Measurements from ENCODE around the gene MMP17. TPM values are rescaled to one million over a fixed set of nuclear protein-coding genes. Genes with fewer than 3 reads are reported as not detected.

The MMP17 gene
- total and polyA plus RNA-seq, 9 donors = 0.78 to 15.6 (median 13.3) TPM

- H3K4me3 ChIP-seq = no peak overlapping the region
- WGBS, 3 donors = 65 to 79% (median 71%) methylated on average over 20 of the region's 20 CpGs
- intact Hi-C loops (cut with DNase I) = loop anchor here in 3 of 4 donors (5.0 to 10.0 kb wide), 5 partner anchors 62 to 920 kb away; no protein-coding TSS in a partner anchor
- no peaks in the 10 kb centered on the region for H3K27me3 ChIP-seq
- no peaks in the 10 kb centered on the region for H3K9me3 ChIP-seq
- no peak for TF ChIP-seq EP300 (IDR thresholded peaks at IDR 0.05)
- H3K36me3 ChIP-seq = no peaks in the 10 kb centered on the region
- H3K4me1 ChIP-seq (ENCODE audit: insufficient read depth) = peaks cover 5% of the 10 kb centered on the region
- peak in 1 of 5 donors; percentile 31 for DNase-seq
- no peak overlapping the region for H3K27ac ChIP-seq
These were observed 6.8 kb downstream of the MMP17 start for GRCh38 chr12:131834798-131835615.

GRCh38 chr12:131835616-131836171 lies 7.5 kb downstream of the MMP17 start:
- Histone ChIP-seq H3K27me3 (no peaks in the 10 kb centered on the region), H3K4me1 (ENCODE audit: insufficient read depth) (peaks cover 5% of the 10 kb centered on the region), H3K36me3 (no peaks in the 10 kb centered on the region), H3K9me3 (no peaks in the 10 kb centered on the region), H3K27ac (no peak overlapping the region), H3K4me3 (no peak overlapping the region)
- TF ChIP-seq EP300 (IDR thresholded peaks at IDR 0.05) (no peak), CTCF (IDR thresholded peaks at IDR 0.05) (no peak), POLR2A (IDR thresholded peaks at IDR 0.05) (no peak)
- 60 to 71% (median 63%) methylated on average over 4 to 7 of the region's 7 CpGs for WGBS, 3 donors
- DNase-seq = peak in 1 of 5 donors; percentile 22
- intact Hi-C loops (cut with DNase I) = loop anchor here in 3 of 4 donors (5.0 to 10.0 kb wide), 4 partner anchors 117 to 921 kb away; no protein-coding TSS in a partner anchor

GRCh38 chr12:131836193-131836592 lies 8.0 kb downstream of the MMP17 start:
- no peaks in the 10 kb centered on the region for H3K9me3 ChIP-seq
- TF ChIP-seq EP300 (IDR thresholded peaks at IDR 0.05) = no peak
- no peak for TF ChIP-seq POLR2A (IDR thresholded peaks at IDR 0.05)
- TF ChIP-seq CTCF (IDR thresholded peaks at IDR 0.05) = no peak
- intact Hi-C loops (cut with DNase I) = loop anchor here in 3 of 4 donors (5.0 to 10.0 kb wide), 4 partner anchors 116 to 921 kb away; no protein-coding TSS in a partner anchor
- H3K27ac ChIP-seq = no peak overlapping the region
- no peaks in the 10 kb centered on the region for H3K36me3 ChIP-seq
- H3K27me3 ChIP-seq = no peaks in the 10 kb centered on the region
- peaks cover 5% of the 10 kb centered on the region for H3K4me1 ChIP-seq (ENCODE audit: insufficient read depth)
- no peak overlapping the region for H3K4me3 ChIP-seq
- no peak for DNase-seq
- 41 to 57% (median 54%) methylated on average over 3 of the region's 3 CpGs for WGBS, 3 donors

- intact Hi-C loops (cut with DNase I) = loop anchor here in 3 of 4 donors (5.0 to 10.0 kb wide), 4 partner anchors 115 to 922 kb away; no protein-coding TSS in a partner anchor
- Histone ChIP-seq H3K9me3 (no peaks in the 10 kb centered on the region), H3K4me1 (ENCODE audit: insufficient read depth) (peaks cover 5% of the 10 kb centered on the region), H3K27ac (no peak overlapping the region), H3K27me3 (no peaks in the 10 kb centered on the region), H3K36me3 (no peaks in the 10 kb centered on the region), H3K4me3 (no peak overlapping the region)
- WGBS, 3 donors = 75 to 85% (median 83%) methylated on average over 13 of the region's 13 CpGs
- peak in 1 of 5 donors; percentile 16 for DNase-seq
- TF ChIP-seq CTCF (IDR thresholded peaks at IDR 0.05) (no peak), EP300 (IDR thresholded peaks at IDR 0.05) (no peak), POLR2A (IDR thresholded peaks at IDR 0.05) (no peak)
These were observed 8.7 kb downstream of the MMP17 start for GRCh38 chr12:131836714-131837397.

Data from ovary (tissue), 9 donors.